Endodermal cell (in vitro differentiated cells): Measurements from ENCODE around the gene HAUS3. TPM values are rescaled to one million over a fixed set of nuclear protein-coding genes. Genes with fewer than 3 reads are reported as not detected.

Source experiments
- DNase-seq: peaks from one replicate; pipeline ENCODE4 v3.0.0-alpha.2; 2017
- H3K27ac ChIP-seq: 2 replicates; pipeline ENCODE4 v1.5.1; 2013; ENCODE audit warnings: mild to moderate bottlenecking, low read depth, low read length, moderate library complexity
- H3K27me3 ChIP-seq: 2 replicates; pipeline ENCODE4 v1.6.1; 2013; ENCODE audit warnings: mild to moderate bottlenecking, low read length, moderate library complexity; ENCODE audit not compliant: insufficient read depth, control insufficient read depth, poor library complexity, severe bottlenecking
- H3K36me3 ChIP-seq: 2 replicates; pipeline ENCODE4 v1.7.0; 2013; ENCODE audit warnings: mild to moderate bottlenecking, low read length, moderate library complexity; ENCODE audit not compliant: control insufficient read depth, insufficient read depth
- H3K4me1 ChIP-seq: one replicate; pipeline ENCODE4 v1.7.0; 2013; ENCODE audit warnings: low read length; ENCODE audit not compliant: control insufficient read depth, insufficient read depth
- H3K4me3 ChIP-seq: 2 replicates; pipeline ENCODE4 v1.5.1; 2013; ENCODE audit warnings: mild to moderate bottlenecking, low read length, moderate library complexity
- H3K9ac ChIP-seq: 2 replicates; pipeline ENCODE4 v1.6.1; 2013; ENCODE audit warnings: mild to moderate bottlenecking, low read length, moderate library complexity; ENCODE audit not compliant: poor library complexity, severe bottlenecking; ENCODE audit errors: extremely low read depth
- H3K9me3 ChIP-seq: 2 replicates; pipeline ENCODE4 v1.6.1; 2013; ENCODE audit warnings: mild to moderate bottlenecking, low read length, moderate library complexity; ENCODE audit not compliant: control insufficient read depth
- H3K27ac Mint-ChIP-seq: 2 replicates; pipeline ENCODE4 v1.8.0; 2020; ENCODE audit warnings: mixed read lengths
- H3K27me3 Mint-ChIP-seq: 2 replicates; pipeline ENCODE4 v1.8.0; 2021; ENCODE audit warnings: mild to moderate bottlenecking, mixed read lengths; ENCODE audit not compliant: insufficient read depth
- H3K36me3 Mint-ChIP-seq: 2 replicates; pipeline ENCODE4 v1.8.0; 2020; ENCODE audit warnings: low read depth, mixed read lengths
- H3K4me1 Mint-ChIP-seq: 2 replicates; pipeline ENCODE4 v1.8.0; 2020; ENCODE audit warnings: mixed read lengths
- H3K4me3 Mint-ChIP-seq: 2 replicates; pipeline ENCODE4 v1.8.0; 2020; ENCODE audit warnings: mild to moderate bottlenecking, moderate library complexity, mixed read lengths
- H3K9me3 Mint-ChIP-seq: 2 replicates; pipeline ENCODE4 v1.8.0; 2020; ENCODE audit warnings: mild to moderate bottlenecking, mixed read lengths
- CTCF ChIP-seq: fragments of 200-600 bp; sonication (generic); conservative IDR thresholded peaks from 2 replicates; pipeline ENCODE4 v1.5.0; 2021; ENCODE audit warnings: antibody characterized with exemption, mild to moderate bottlenecking
- WGBS, 2 experiments: methylation state at CpG; one replicate each; pipeline versions ENCODE4 v1.1.5 to v1.1.7; 2013; ENCODE audit warnings: missing lambda C conversion rate in 2 of 2, mixed read lengths in 1 of 2; ENCODE audit not compliant: insufficient coverage in 1 of 2, insufficient read length in 1 of 2; 5-methylcytosine and 5-hydroxymethylcytosine counted together
- total RNA-seq, 2 donors: library from RNA; stranded (reverse); fragmentation: NEBNext Ultra II Directional in 1 of 2; extraction: Animal tissue kit (Norgen Biotek cat#: 25700) in 1 of 2; gene quantifications; 2 replicates in 1 of 2; 3 replicates in 1 of 2; pipeline ENCODE4 v1.2.1, GENCODE V29; 2021

The HAUS3 gene
- total RNA-seq, 2 donors from 2014 or later = 17.0 to 22.6 TPM

- Histone ChIP-seq H3K4me3 (no peak overlapping the region), H3K9ac (no peak overlapping the region), H3K27ac (no peak overlapping the region), H3K36me3 (no peaks in the 10 kb centered on the region), H3K9me3 (no peaks in the 10 kb centered on the region), H3K27me3 (no peaks in the 10 kb centered on the region), H3K4me1 (peaks cover 15% of the 10 kb centered on the region)
- Mint-ChIP-seq H3K36me3 (no peaks in the 10 kb centered on the region), H3K9me3 (no peaks in the 10 kb centered on the region), H3K27ac (no peak overlapping the region), H3K27me3 (no peaks in the 10 kb centered on the region), H3K4me1 (peaks cover 23% of the 10 kb centered on the region), H3K4me3 (no peak overlapping the region)
- TF ChIP-seq CTCF = no peak
- no peak for DNase-seq
- 91 to 93% methylated on average over 3 to 5 of the region's 5 CpGs for WGBS, 2 experiments
Measured at GRCh38 chr4:2266821-2267220, 24.9 kb upstream of the HAUS3 start.

GRCh38 chr4:2266181-2266580, 24.3 kb upstream of the HAUS3 start:
- H3K4me1 Mint-ChIP-seq = peaks cover 23% of the 10 kb centered on the region
- H3K4me3 Mint-ChIP-seq = no peak overlapping the region
- H3K27ac Mint-ChIP-seq = peak overlapping the region; percentile 44

GRCh38 chr4:2265113-2266110, 23.5 kb upstream of the HAUS3 start:
- no peaks in the 10 kb centered on the region for H3K9me3 Mint-ChIP-seq
- no peaks in the 10 kb centered on the region for H3K36me3 Mint-ChIP-seq
- Histone ChIP-seq H3K9me3 (no peaks in the 10 kb centered on the region), H3K36me3 (no peaks in the 10 kb centered on the region), H3K27ac (no peak overlapping the region), H3K27me3 (no peaks in the 10 kb centered on the region), H3K4me1 (peaks cover 11% of the 10 kb centered on the region), H3K9ac (no peak overlapping the region), H3K4me3 (no peak overlapping the region)
- TF ChIP-seq CTCF = no peak
- DNase-seq = no peak
- H3K4me3 Mint-ChIP-seq = no peak overlapping the region
- 91 to 93% methylated on average over 9 to 19 of the region's 19 CpGs for WGBS, 2 experiments
- H3K4me1 Mint-ChIP-seq = peaks cover 19% of the 10 kb centered on the region
- H3K27me3 Mint-ChIP-seq = no peaks in the 10 kb centered on the region
- H3K27ac Mint-ChIP-seq = no peak overlapping the region

More at GRCh38 chr4:2266181-2266580, 24.3 kb upstream of the HAUS3 start:
- 69 to 89% methylated on average over 4 to 7 of the region's 8 CpGs for WGBS, 2 experiments
- no peak for TF ChIP-seq CTCF
- no peak for DNase-seq
- no peak overlapping the region for H3K9ac ChIP-seq
- Mint-ChIP-seq H3K36me3 (no peaks in the 10 kb centered on the region), H3K27me3 (no peaks in the 10 kb centered on the region), H3K9me3 (no peaks in the 10 kb centered on the region)
- no peak overlapping the region for H3K4me3 ChIP-seq
- peaks cover 9% of the 10 kb centered on the region for H3K4me1 ChIP-seq
- no peaks in the 10 kb centered on the region for H3K36me3 ChIP-seq
- no peaks in the 10 kb centered on the region for H3K9me3 ChIP-seq
- no peaks in the 10 kb centered on the region for H3K27me3 ChIP-seq
- H3K27ac ChIP-seq = no peak overlapping the region
